GM23338 (cell line): ENCODE results near the gene CD68. TPM values are rescaled to one million over a fixed set of nuclear protein-coding genes. Genes with fewer than 3 reads are reported as not detected.

Experiments
- ATAC-seq: fragments of 200-7000 bp; cut with Tn5 transposase; 3 replicates; pipeline ENCODE4 v1.9.1; 2020
- DNase-seq: peaks from one replicate; pipeline ENCODE4 v3.0.0-alpha.2; 2015; ENCODE audit warnings: low spot score
- H2AFZ ChIP-seq: fragments of 200-600 bp; sonication (generic); 2 replicates; pipeline ENCODE4 v1.8.0; 2016; ENCODE audit warnings: antibody characterized with exemption, mild to moderate bottlenecking, moderate library complexity
- H3F3A ChIP-seq: fragments of 200-600 bp; sonication (generic); replicated peaks from 2 replicates; pipeline ENCODE4 v1.8.0; 2017; ENCODE audit warnings: antibody characterized with exemption, mixed run types, low read depth
- H3K27ac ChIP-seq: fragments of 200-600 bp; sonication (generic); 2 replicates; pipeline ENCODE4 v1.6.1; 2016; ENCODE audit warnings: low read depth
- H3K27me3 ChIP-seq: fragments of 200-600 bp; sonication (generic); 2 replicates; pipeline ENCODE4 v1.8.0; 2016; ENCODE audit warnings: mild to moderate bottlenecking, mixed run types, moderate library complexity; ENCODE audit not compliant: insufficient read depth
- H3K36me3 ChIP-seq: fragments of 200-600 bp; sonication (generic); 2 replicates; pipeline ENCODE4 v1.8.0; 2016; ENCODE audit warnings: mild to moderate bottlenecking; ENCODE audit not compliant: insufficient read depth
- H3K4me1 ChIP-seq: fragments of 200-600 bp; sonication (generic); 2 replicates; pipeline ENCODE4 v1.8.0; 2016; ENCODE audit warnings: mild to moderate bottlenecking, moderate library complexity; ENCODE audit not compliant: insufficient read depth
- H3K4me2 ChIP-seq: fragments of 200-600 bp; sonication (generic); 2 replicates; pipeline ENCODE4 v1.7.1; 2017; ENCODE audit warnings: mixed run types
- H3K4me3 ChIP-seq: fragments of 200-600 bp; sonication (generic); 2 replicates; pipeline ENCODE4 v1.6.1; 2016; ENCODE audit warnings: mixed run types
- H3K79me2 ChIP-seq: fragments of 200-600 bp; sonication (generic); replicated peaks from 2 replicates; pipeline ENCODE4 v1.8.0; 2017; ENCODE audit warnings: mild to moderate bottlenecking; ENCODE audit not compliant: insufficient read depth
- H3K9me2 ChIP-seq: fragments of 200-600 bp; sonication (generic); 2 replicates; pipeline ENCODE4 v1.8.0; 2017; ENCODE audit not compliant: insufficient read depth
- H4K20me1 ChIP-seq: fragments of 200-600 bp; sonication (generic); replicated peaks from 2 replicates; pipeline ENCODE4 v1.8.0; 2017; ENCODE audit warnings: mild to moderate bottlenecking; ENCODE audit not compliant: insufficient read depth
- H3K27ac Mint-ChIP-seq: 2 replicates; pipeline ENCODE4 v1.8.0; 2020; ENCODE audit warnings: inconsistent platforms, mild to moderate bottlenecking, moderate library complexity, mixed read lengths
- H3K27me3 Mint-ChIP-seq: 3 replicates; pipeline ENCODE4 v1.8.0; 2022; ENCODE audit warnings: low read depth, mild to moderate bottlenecking, moderate library complexity, mixed read lengths, inconsistent platforms; ENCODE audit not compliant: insufficient read depth, poor library complexity
- H3K36me3 Mint-ChIP-seq: 3 replicates; pipeline ENCODE4 v1.8.0; 2021; ENCODE audit warnings: low read depth, mild to moderate bottlenecking, inconsistent platforms, moderate library complexity, mixed read lengths
- H3K4me1 Mint-ChIP-seq: 3 replicates; pipeline ENCODE4 v1.8.0; 2020; ENCODE audit warnings: mild to moderate bottlenecking, inconsistent platforms, mixed read lengths
- H3K4me3 Mint-ChIP-seq: 3 replicates; pipeline ENCODE4 v1.8.0; 2021; ENCODE audit warnings: moderate library complexity, mild to moderate bottlenecking, inconsistent platforms, mixed read lengths
- H3K9me3 Mint-ChIP-seq: 3 replicates; pipeline ENCODE4 v1.8.0; 2020; ENCODE audit warnings: moderate library complexity, mild to moderate bottlenecking, inconsistent platforms, mixed read lengths
- CREB1 ChIP-seq: fragments of 250-450 bp; sonication (Bioruptor Pico); IDR thresholded peaks from 2 replicates; pipeline ENCODE4 v1.5.0; 2020; ENCODE audit warnings: low read depth, mild to moderate bottlenecking, moderate library complexity
- CTCF ChIP-seq, 2 experiments: fragments of 200-600 bp in 1 of 2; sonication (generic) in 1 of 2; conservative IDR thresholded peaks; 2 replicates each; pipeline versions ENCODE4 v1.5.1 to v1.6.1; 2016 to 2017; ENCODE audit warnings: antibody characterized with exemption in 2 of 2, low read depth in 2 of 2, mild to moderate bottlenecking in 2 of 2, moderate library complexity in 1 of 2
- ETS1 ChIP-seq: IDR thresholded peaks from 2 replicates; pipeline ENCODE4 v1.6.1; 2016; ENCODE audit warnings: antibody characterized with exemption
- EZH2 ChIP-seq: fragments of 200-600 bp; sonication (generic); IDR thresholded peaks from one replicate; pipeline ENCODE4 v1.8.0; 2017; ENCODE audit warnings: antibody characterized with exemption, mild to moderate bottlenecking, low read depth; ENCODE audit not compliant: unreplicated experiment
- EZH2phosphoT487 ChIP-seq: fragments of 200-600 bp; sonication (generic); IDR thresholded peaks from one replicate; pipeline ENCODE4 v1.8.1; 2018; ENCODE audit warnings: antibody characterized with exemption; ENCODE audit not compliant: unreplicated experiment
- JUNB ChIP-seq: IDR thresholded peaks from one replicate; pipeline ENCODE4 v1.6.1; 2016; ENCODE audit warnings: antibody characterized with exemption; ENCODE audit not compliant: unreplicated experiment
- NANOG ChIP-seq: IDR thresholded peaks from 2 replicates; pipeline ENCODE4 v1.6.1; 2016; ENCODE audit warnings: antibody characterized with exemption, borderline replicate concordance
- POLR2AphosphoS5 ChIP-seq: IDR thresholded peaks from 2 replicates; pipeline ENCODE4 v1.6.1; 2016; ENCODE audit warnings: antibody characterized with exemption, low read depth
- REST ChIP-seq: IDR thresholded peaks from one replicate; pipeline ENCODE4 v1.6.1; 2018; ENCODE audit warnings: antibody characterized with exemption; ENCODE audit not compliant: unreplicated experiment
- STAT1 ChIP-seq: IDR thresholded peaks from one replicate; pipeline ENCODE4 v1.6.1; 2016; ENCODE audit warnings: antibody characterized with exemption; ENCODE audit not compliant: unreplicated experiment
- ZNF114 ChIP-seq: fragments of 250-450 bp; sonication (Bioruptor Pico); IDR thresholded peaks from 2 replicates; pipeline ENCODE4 v1.5.0; 2020; ENCODE audit warnings: mild to moderate bottlenecking, moderate library complexity
- ZNF331 ChIP-seq: fragments of 250-450 bp; sonication (Bioruptor Pico); IDR thresholded peaks from 2 replicates; pipeline ENCODE4 v1.5.0; 2020; ENCODE audit warnings: low read depth, mild to moderate bottlenecking, moderate library complexity
- ZNF462 ChIP-seq: fragments of 250-450 bp; sonication (Bioruptor Pico); IDR thresholded peaks from 2 replicates; pipeline ENCODE4 v1.5.0; 2020; ENCODE audit warnings: mild to moderate bottlenecking, moderate library complexity
- polyA plus RNA-seq: library from polyadenylated mRNA; unstranded; fragments of >200 nt; fragmentation: Nextera tagmentation; extraction: Ambion mirVana; gene quantifications from 2 replicates; pipeline ENCODE4 v1.2.1, GENCODE V29; 2016
- total RNA-seq: library from RNA; depleted of rRNA; stranded (reverse); fragments of >200 nt; shearing (Covaris generic); gene quantifications from 2 replicates; pipeline ENCODE4 v1.2.3, GENCODE V29; 2014

CD68 gene
- total and polyA plus RNA-seq, 2 experiments from 2014 or later, result not detected

GRCh38 chr17:7544911-7545310 is 34.5 kb upstream of the CD68 start:
- DNase-seq (no peak), ATAC-seq (no peak)
- peaks cover 6% of the 10 kb centered on the region; the same call in 1 of the 3 replicates for H3K4me1 Mint-ChIP-seq
- H3K36me3 ChIP-seq, result no peaks in the 10 kb centered on the region
- no peak overlapping the region for H3K4me2 ChIP-seq
- H3K27me3 ChIP-seq, result peaks cover 13% of the 10 kb centered on the region
- no peak overlapping the region for H2AFZ ChIP-seq
- H3K27ac ChIP-seq, result no peak overlapping the region
- peaks cover 5% of the 10 kb centered on the region; the same call in 1 of the 2 replicates for H3K4me1 ChIP-seq
- H3K4me3 Mint-ChIP-seq, result no peak overlapping the region
- peaks cover 11% of the 10 kb centered on the region for H3F3A ChIP-seq
- H3K9me2 ChIP-seq, result no peaks in the 10 kb centered on the region
- no peaks in the 10 kb centered on the region for H3K9me3 Mint-ChIP-seq
- no peak overlapping the region for H3K4me3 ChIP-seq
- no peaks in the 10 kb centered on the region for H3K79me2 ChIP-seq
- H3K27me3 Mint-ChIP-seq, result peaks cover 13% of the 10 kb centered on the region
- TF ChIP-seq ZNF462 (CRISPR knock-in tag) (no peak), REST (no peak), POLR2AphosphoS5 (no peak), ETS1 (no peak), EZH2phosphoT487 (no peak), EZH2 (no peak), ZNF331 (no peak), ZNF114 (CRISPR knock-in tag) (no peak), CTCF (conservative IDR thresholded peaks at IDR 0.05; ENCODE audit: low read depth in 2 of 2) (no peak), STAT1 (no peak), NANOG (no peak), CREB1 (CRISPR knock-in tag) (no peak), JUNB (no peak)
- no peaks in the 10 kb centered on the region for H3K36me3 Mint-ChIP-seq
- no peak overlapping the region for H3K27ac Mint-ChIP-seq
- H4K20me1 ChIP-seq, result no peaks in the 10 kb centered on the region
